Tibial nerve (tissue), 4 donors: ENCODE measurements around the gene MYH11.

Source experiments
- EP300 ChIP-seq, 2 donors: sonication (generic); formaldehyde crosslinking; IDR thresholded peaks; one replicate each; pipeline ENCODE4 v1.6.1; 2017; ENCODE audit warnings: antibody characterized with exemption in 2 of 2, mild to moderate bottlenecking in 1 of 2
- POLR2A ChIP-seq, 2 donors: fragments of 450-650 bp; IDR thresholded peaks; one replicate each; pipeline ENCODE4 v1.6.1; 2017; ENCODE audit warnings: antibody characterized with exemption in 2 of 2, mild to moderate bottlenecking in 2 of 2, moderate library complexity in 2 of 2
- TF ChIP-seq, protein P1 (sequence below), 5 experiments: fragments of 200-600 bp in 3 of 5; fragments of 450-650 bp in 2 of 5; sonication (generic) in 3 of 5; IDR thresholded peaks; one replicate each; pipeline ENCODE4 v1.5.1; 2016 to 2019; ENCODE audit warnings: antibody characterized with exemption in 5 of 5, mild to moderate bottlenecking in 3 of 5, moderate library complexity in 2 of 5

DNA sequence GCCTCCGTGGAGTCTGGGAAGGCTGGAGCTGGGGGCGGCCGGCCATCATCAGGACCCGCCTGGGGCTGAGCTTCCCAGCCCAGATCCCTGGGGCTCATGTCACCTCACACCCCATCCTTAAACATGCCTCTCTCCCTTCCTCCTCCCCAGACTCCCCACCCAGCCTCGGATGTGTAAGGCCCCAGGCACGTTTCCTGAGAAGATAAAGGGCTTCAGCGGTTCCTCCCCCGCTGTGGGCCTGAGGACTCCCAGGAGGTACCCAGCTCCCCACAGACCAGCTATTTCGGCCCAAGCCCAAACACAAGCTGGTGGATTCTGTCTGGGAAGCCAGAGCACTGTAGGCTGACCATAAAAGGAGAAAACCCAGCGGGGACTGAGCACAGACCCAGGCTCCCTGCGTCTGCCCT lies 49.2 kb downstream of the MYH11 start:
- TF ChIP-seq, protein P1, sequence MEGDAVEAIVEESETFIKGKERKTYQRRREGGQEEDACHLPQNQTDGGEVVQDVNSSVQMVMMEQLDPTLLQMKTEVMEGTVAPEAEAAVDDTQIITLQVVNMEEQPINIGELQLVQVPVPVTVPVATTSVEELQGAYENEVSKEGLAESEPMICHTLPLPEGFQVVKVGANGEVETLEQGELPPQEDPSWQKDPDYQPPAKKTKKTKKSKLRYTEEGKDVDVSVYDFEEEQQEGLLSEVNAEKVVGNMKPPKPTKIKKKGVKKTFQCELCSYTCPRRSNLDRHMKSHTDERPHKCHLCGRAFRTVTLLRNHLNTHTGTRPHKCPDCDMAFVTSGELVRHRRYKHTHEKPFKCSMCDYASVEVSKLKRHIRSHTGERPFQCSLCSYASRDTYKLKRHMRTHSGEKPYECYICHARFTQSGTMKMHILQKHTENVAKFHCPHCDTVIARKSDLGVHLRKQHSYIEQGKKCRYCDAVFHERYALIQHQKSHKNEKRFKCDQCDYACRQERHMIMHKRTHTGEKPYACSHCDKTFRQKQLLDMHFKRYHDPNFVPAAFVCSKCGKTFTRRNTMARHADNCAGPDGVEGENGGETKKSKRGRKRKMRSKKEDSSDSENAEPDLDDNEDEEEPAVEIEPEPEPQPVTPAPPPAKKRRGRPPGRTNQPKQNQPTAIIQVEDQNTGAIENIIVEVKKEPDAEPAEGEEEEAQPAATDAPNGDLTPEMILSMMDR (IDR thresholded peaks at IDR 0.05) = no peak
- TF ChIP-seq POLR2A (IDR thresholded peaks at IDR 0.05) = no peak
- no peak for TF ChIP-seq EP300 (IDR thresholded peaks at IDR 0.05)
